HEK293 (cell line): Measurements from ENCODE around the gene IZUMO4.
A peak's percentile ranks its signal among the peaks of the same experiment; 100 is the strongest.

Experiments used
- OSR2 ChIP-seq: fragments of 450-650 bp; formaldehyde crosslinking; IDR thresholded peaks from 2 replicates; pipeline ENCODE4 v1.5.1; 2016; ENCODE audit warnings: missing biosample characterization, missing genetic modification characterization
- WT1 ChIP-seq: fragments of 450-650 bp; formaldehyde crosslinking; IDR thresholded peaks from 2 replicates; pipeline ENCODE4 v1.5.1; 2016; ENCODE audit warnings: missing biosample characterization, missing genetic modification characterization
- ZBTB21 ChIP-seq: fragments of 450-650 bp; formaldehyde crosslinking; IDR thresholded peaks from 2 replicates; pipeline ENCODE4 v1.5.1; 2017; ENCODE audit warnings: missing biosample characterization, missing genetic modification characterization
- ZFP3 ChIP-seq: fragments of 450-650 bp; formaldehyde crosslinking; IDR thresholded peaks from 2 replicates; pipeline ENCODE4 v1.5.1; 2016; ENCODE audit warnings: low read depth, missing biosample characterization, missing genetic modification characterization
- ZNF16 ChIP-seq: fragments of 450-650 bp; formaldehyde crosslinking; IDR thresholded peaks from 2 replicates; pipeline ENCODE4 v1.5.1; 2016; ENCODE audit warnings: low read depth, missing biosample characterization, missing genetic modification characterization
- ZNF19 ChIP-seq: fragments of 450-650 bp; formaldehyde crosslinking; IDR thresholded peaks from 2 replicates; pipeline ENCODE4; 2016; ENCODE audit warnings: missing biosample characterization, missing genetic modification characterization, low read depth
- ZNF391 ChIP-seq: fragments of 450-650 bp; formaldehyde crosslinking; IDR thresholded peaks from 2 replicates; pipeline ENCODE4 v1.5.1; 2016; ENCODE audit warnings: low read depth, missing biosample characterization, missing genetic modification characterization, borderline replicate concordance
- ZNF621 ChIP-seq: fragments of 450-650 bp; formaldehyde crosslinking; IDR thresholded peaks from 2 replicates; pipeline ENCODE4 v1.5.1; 2017; ENCODE audit warnings: missing biosample characterization, missing genetic modification characterization
- ZNF701 ChIP-seq: fragments of 450-650 bp; formaldehyde crosslinking; IDR thresholded peaks from 2 replicates; pipeline ENCODE4 v1.5.1; 2016; ENCODE audit warnings: missing biosample characterization, missing genetic modification characterization
- ZNF707 ChIP-seq: fragments of 450-650 bp; formaldehyde crosslinking; IDR thresholded peaks from 2 replicates; pipeline ENCODE4 v1.5.1; 2016; ENCODE audit warnings: missing biosample characterization, missing genetic modification characterization
- ZNF747 ChIP-seq: fragments of 450-650 bp; formaldehyde crosslinking; IDR thresholded peaks from 2 replicates; pipeline ENCODE4 v1.5.1; 2016; ENCODE audit warnings: missing biosample characterization, missing genetic modification characterization
- ZSCAN16 ChIP-seq: fragments of 450-650 bp; formaldehyde crosslinking; IDR thresholded peaks from 2 replicates; pipeline ENCODE4 v1.5.1; 2016; ENCODE audit warnings: missing biosample characterization, missing genetic modification characterization
- ZSCAN30 ChIP-seq: fragments of 450-650 bp; IDR thresholded peaks from 2 replicates; pipeline ENCODE4 v1.5.1; 2018; ENCODE audit warnings: missing biosample characterization, mild to moderate bottlenecking, missing genetic modification characterization, moderate library complexity
- TF ChIP-seq, protein P1 (sequence below): fragments of 450-650 bp; formaldehyde crosslinking; IDR thresholded peaks from 2 replicates; pipeline ENCODE4 v1.5.1; 2016; ENCODE audit warnings: missing biosample characterization, missing genetic modification characterization, low read depth
- TF ChIP-seq, protein P2 (sequence below): fragments of 450-650 bp; formaldehyde crosslinking; IDR thresholded peaks from 2 replicates; pipeline ENCODE4 v1.5.1; 2016; ENCODE audit warnings: missing biosample characterization, missing genetic modification characterization
- TF ChIP-seq, protein P3 (sequence below): fragments of 450-650 bp; formaldehyde crosslinking; IDR thresholded peaks from 2 replicates; pipeline ENCODE4 v1.5.1; 2016; ENCODE audit warnings: missing biosample characterization, missing genetic modification characterization
- TF ChIP-seq, protein P4 (sequence below): fragments of 450-650 bp; formaldehyde crosslinking; IDR thresholded peaks from 2 replicates; pipeline ENCODE4 v1.5.1; 2017; ENCODE audit warnings: missing biosample characterization, missing genetic modification characterization
- TF ChIP-seq, protein P5 (sequence below): fragments of 450-650 bp; formaldehyde crosslinking; IDR thresholded peaks from 2 replicates; pipeline ENCODE4 v1.5.1; 2016; ENCODE audit warnings: missing biosample characterization, missing genetic modification characterization
- TF ChIP-seq, protein P6 (sequence below): fragments of 450-650 bp; formaldehyde crosslinking; IDR thresholded peaks from 2 replicates; pipeline ENCODE4 v1.5.1; 2016; ENCODE audit warnings: missing biosample characterization, missing genetic modification characterization, borderline replicate concordance
- TF ChIP-seq, protein P7 (sequence below): fragments of 450-650 bp; formaldehyde crosslinking; optimal IDR thresholded peaks from 2 replicates; pipeline ENCODE3; 2016; ENCODE audit warnings: missing biosample characterization, mild to moderate bottlenecking, missing genetic modification characterization
- TF ChIP-seq, protein P8 (sequence below): fragments of 450-650 bp; formaldehyde crosslinking; IDR thresholded peaks from 2 replicates; pipeline ENCODE4 v1.5.1; 2016; ENCODE audit warnings: missing biosample characterization, missing genetic modification characterization
- TF ChIP-seq, protein P9 (sequence below): fragments of 450-650 bp; formaldehyde crosslinking; IDR thresholded peaks from 2 replicates; pipeline ENCODE4 v1.5.1; 2016; ENCODE audit warnings: missing biosample characterization, missing genetic modification characterization

Gene IZUMO4

DNA sequence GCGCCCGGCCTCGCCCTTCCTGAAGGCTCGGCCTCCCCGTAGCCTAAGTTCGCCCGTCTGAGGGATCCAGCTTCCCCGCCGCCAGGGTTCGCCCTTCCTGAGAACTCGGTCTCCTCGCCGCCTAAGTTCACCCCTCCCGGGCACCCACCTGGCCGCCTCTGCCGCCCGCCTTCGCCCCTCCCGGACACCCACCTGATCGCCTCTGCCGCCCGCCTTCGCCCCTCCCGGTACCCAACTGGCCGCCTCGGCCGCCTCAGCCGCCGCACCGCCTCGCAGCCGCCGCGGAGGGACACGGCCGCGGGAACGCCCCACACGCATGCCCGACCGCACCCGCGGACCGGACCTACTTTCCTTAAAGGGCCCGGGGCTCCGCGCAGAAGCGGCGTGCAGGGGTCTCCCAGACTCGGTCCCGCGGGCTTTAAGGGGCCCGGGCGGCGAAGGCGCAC lies 658 bp upstream of the IZUMO4 start, which contains the start of gene MOB3A (continued):
- no peak for TF ChIP-seq ZNF747 (tag by site-specific recombination)
- TF ChIP-seq, protein P1, sequence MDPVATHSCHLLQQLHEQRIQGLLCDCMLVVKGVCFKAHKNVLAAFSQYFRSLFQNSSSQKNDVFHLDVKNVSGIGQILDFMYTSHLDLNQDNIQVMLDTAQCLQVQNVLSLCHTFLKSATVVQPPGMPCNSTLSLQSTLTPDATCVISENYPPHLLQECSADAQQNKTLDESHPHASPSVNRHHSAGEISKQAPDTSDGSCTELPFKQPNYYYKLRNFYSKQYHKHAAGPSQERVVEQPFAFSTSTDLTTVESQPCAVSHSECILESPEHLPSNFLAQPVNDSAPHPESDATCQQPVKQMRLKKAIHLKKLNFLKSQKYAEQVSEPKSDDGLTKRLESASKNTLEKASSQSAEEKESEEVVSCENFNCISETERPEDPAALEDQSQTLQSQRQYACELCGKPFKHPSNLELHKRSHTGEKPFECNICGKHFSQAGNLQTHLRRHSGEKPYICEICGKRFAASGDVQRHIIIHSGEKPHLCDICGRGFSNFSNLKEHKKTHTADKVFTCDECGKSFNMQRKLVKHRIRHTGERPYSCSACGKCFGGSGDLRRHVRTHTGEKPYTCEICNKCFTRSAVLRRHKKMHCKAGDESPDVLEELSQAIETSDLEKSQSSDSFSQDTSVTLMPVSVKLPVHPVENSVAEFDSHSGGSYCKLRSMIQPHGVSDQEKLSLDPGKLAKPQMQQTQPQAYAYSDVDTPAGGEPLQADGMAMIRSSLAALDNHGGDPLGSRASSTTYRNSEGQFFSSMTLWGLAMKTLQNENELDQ (tag by site-specific recombination), result no peak; the same call in 1 of the 2 replicates
- TF ChIP-seq OSR2 (tag by site-specific recombination), result peak; percentile 55; the same call in 1 of the 2 replicates
- TF ChIP-seq, protein P2, sequence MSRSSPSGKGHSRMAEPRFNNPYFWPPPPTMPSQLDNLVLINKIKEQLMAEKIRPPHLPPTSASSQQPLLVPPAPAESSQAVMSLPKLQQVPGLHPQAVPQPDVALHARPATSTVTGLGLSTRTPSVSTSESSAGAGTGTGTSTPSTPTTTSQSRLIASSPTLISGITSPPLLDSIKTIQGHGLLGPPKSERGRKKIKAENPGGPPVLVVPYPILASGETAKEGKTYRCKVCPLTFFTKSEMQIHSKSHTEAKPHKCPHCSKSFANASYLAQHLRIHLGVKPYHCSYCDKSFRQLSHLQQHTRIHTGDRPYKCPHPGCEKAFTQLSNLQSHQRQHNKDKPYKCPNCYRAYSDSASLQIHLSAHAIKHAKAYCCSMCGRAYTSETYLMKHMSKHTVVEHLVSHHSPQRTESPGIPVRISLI, result no peak
- TF ChIP-seq ZBTB21 (tag by site-specific recombination), result no peak; the same call in 1 of the 2 replicates
- TF ChIP-seq, protein P3, sequence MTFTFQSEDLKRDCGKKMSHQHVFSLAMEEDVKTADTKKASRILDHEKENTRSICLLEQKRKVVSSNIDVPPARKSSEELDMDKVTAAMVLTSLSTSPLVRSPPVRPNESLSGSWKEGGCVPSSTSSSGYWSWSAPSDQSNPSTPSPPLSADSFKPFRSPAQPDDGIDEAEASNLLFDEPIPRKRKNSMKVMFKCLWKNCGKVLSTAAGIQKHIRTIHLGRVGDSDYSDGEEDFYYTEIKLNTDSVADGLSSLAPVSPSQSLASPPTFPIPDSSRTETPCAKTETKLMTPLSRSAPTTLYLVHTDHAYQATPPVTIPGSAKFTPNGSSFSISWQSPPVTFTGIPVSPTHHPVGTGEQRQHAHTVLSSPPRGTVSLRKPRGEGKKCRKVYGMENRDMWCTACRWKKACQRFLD (tag by site-specific recombination), result no peak
- TF ChIP-seq, protein P4, sequence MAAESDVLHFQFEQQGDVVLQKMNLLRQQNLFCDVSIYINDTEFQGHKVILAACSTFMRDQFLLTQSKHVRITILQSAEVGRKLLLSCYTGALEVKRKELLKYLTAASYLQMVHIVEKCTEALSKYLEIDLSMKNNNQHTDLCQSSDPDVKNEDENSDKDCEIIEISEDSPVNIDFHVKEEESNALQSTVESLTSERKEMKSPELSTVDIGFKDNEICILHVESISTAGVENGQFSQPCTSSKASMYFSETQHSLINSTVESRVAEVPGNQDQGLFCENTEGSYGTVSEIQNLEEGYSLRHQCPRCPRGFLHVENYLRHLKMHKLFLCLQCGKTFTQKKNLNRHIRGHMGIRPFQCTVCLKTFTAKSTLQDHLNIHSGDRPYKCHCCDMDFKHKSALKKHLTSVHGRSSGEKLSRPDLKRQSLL (tag by site-specific recombination), result peak; percentile 45; the same call in 1 of the 2 replicates
- peak; percentile 94 for TF ChIP-seq ZNF391 (tag by site-specific recombination)
- no peak for TF ChIP-seq WT1 (tag by site-specific recombination)
- TF ChIP-seq ZSCAN30, result 0 out of 2 replicates have a peak, but pooled peaks have one; percentile 82
- TF ChIP-seq, protein P5, sequence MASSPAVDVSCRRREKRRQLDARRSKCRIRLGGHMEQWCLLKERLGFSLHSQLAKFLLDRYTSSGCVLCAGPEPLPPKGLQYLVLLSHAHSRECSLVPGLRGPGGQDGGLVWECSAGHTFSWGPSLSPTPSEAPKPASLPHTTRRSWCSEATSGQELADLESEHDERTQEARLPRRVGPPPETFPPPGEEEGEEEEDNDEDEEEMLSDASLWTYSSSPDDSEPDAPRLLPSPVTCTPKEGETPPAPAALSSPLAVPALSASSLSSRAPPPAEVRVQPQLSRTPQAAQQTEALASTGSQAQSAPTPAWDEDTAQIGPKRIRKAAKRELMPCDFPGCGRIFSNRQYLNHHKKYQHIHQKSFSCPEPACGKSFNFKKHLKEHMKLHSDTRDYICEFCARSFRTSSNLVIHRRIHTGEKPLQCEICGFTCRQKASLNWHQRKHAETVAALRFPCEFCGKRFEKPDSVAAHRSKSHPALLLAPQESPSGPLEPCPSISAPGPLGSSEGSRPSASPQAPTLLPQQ (tag by site-specific recombination), result peak; percentile 99
- no peak for TF ChIP-seq ZSCAN16
- no peak for TF ChIP-seq ZNF16 (tag by site-specific recombination)
- TF ChIP-seq, protein P6, sequence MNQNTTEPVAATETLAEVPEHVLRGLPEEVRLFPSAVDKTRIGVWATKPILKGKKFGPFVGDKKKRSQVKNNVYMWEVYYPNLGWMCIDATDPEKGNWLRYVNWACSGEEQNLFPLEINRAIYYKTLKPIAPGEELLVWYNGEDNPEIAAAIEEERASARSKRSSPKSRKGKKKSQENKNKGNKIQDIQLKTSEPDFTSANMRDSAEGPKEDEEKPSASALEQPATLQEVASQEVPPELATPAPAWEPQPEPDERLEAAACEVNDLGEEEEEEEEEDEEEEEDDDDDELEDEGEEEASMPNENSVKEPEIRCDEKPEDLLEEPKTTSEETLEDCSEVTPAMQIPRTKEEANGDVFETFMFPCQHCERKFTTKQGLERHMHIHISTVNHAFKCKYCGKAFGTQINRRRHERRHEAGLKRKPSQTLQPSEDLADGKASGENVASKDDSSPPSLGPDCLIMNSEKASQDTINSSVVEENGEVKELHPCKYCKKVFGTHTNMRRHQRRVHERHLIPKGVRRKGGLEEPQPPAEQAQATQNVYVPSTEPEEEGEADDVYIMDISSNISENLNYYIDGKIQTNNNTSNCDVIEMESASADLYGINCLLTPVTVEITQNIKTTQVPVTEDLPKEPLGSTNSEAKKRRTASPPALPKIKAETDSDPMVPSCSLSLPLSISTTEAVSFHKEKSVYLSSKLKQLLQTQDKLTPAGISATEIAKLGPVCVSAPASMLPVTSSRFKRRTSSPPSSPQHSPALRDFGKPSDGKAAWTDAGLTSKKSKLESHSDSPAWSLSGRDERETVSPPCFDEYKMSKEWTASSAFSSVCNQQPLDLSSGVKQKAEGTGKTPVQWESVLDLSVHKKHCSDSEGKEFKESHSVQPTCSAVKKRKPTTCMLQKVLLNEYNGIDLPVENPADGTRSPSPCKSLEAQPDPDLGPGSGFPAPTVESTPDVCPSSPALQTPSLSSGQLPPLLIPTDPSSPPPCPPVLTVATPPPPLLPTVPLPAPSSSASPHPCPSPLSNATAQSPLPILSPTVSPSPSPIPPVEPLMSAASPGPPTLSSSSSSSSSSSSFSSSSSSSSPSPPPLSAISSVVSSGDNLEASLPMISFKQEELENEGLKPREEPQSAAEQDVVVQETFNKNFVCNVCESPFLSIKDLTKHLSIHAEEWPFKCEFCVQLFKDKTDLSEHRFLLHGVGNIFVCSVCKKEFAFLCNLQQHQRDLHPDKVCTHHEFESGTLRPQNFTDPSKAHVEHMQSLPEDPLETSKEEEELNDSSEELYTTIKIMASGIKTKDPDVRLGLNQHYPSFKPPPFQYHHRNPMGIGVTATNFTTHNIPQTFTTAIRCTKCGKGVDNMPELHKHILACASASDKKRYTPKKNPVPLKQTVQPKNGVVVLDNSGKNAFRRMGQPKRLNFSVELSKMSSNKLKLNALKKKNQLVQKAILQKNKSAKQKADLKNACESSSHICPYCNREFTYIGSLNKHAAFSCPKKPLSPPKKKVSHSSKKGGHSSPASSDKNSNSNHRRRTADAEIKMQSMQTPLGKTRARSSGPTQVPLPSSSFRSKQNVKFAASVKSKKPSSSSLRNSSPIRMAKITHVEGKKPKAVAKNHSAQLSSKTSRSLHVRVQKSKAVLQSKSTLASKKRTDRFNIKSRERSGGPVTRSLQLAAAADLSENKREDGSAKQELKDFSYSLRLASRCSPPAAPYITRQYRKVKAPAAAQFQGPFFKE, result no peak
- no peak for TF ChIP-seq ZFP3
- TF ChIP-seq, protein P7, sequence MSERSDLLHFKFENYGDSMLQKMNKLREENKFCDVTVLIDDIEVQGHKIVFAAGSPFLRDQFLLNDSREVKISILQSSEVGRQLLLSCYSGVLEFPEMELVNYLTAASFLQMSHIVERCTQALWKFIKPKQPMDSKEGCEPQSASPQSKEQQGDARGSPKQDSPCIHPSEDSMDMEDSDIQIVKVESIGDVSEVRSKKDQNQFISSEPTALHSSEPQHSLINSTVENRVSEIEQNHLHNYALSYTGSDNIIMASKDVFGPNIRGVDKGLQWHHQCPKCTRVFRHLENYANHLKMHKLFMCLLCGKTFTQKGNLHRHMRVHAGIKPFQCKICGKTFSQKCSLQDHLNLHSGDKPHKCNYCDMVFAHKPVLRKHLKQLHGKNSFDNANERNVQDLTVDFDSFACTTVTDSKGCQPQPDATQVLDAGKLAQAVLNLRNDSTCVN (tag by site-specific recombination), result peak; percentile 94
- TF ChIP-seq, protein P8, sequence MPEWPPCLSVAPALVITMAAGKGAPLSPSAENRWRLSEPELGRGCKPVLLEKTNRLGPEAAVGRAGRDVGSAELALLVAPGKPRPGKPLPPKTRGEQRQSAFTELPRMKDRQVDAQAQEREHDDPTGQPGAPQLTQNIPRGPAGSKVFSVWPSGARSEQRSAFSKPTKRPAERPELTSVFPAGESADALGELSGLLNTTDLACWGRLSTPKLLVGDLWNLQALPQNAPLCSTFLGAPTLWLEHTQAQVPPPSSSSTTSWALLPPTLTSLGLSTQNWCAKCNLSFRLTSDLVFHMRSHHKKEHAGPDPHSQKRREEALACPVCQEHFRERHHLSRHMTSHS (tag by site-specific recombination), result no peak
- no peak for TF ChIP-seq ZNF707 (tag by site-specific recombination)
- no peak for TF ChIP-seq ZNF19
- TF ChIP-seq ZNF621 (tag by site-specific recombination), result no peak
- TF ChIP-seq, protein P9, sequence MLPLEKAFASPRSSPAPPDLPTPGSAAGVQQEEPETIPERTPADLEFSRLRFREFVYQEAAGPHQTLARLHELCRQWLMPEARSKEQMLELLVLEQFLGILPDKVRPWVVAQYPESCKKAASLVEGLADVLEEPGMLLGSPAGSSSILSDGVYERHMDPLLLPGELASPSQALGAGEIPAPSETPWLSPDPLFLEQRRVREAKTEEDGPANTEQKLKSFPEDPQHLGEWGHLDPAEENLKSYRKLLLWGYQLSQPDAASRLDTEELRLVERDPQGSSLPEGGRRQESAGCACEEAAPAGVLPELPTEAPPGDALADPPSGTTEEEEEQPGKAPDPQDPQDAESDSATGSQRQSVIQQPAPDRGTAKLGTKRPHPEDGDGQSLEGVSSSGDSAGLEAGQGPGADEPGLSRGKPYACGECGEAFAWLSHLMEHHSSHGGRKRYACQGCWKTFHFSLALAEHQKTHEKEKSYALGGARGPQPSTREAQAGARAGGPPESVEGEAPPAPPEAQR (tag by site-specific recombination), result peak; percentile 63; the same call in 1 of the 2 replicates
- TF ChIP-seq ZNF701 (tag by site-specific recombination), result no peak
